Measurements from ENCODE around the gene FTL. TPM values are rescaled to one million over a fixed set of nuclear protein-coding genes. Genes with fewer than 3 reads are reported as not detected.

The FTL gene
- total and polyA plus RNA-seq, 4 donors = 2,528 to 16,395 (median 12,201) TPM

DNA sequence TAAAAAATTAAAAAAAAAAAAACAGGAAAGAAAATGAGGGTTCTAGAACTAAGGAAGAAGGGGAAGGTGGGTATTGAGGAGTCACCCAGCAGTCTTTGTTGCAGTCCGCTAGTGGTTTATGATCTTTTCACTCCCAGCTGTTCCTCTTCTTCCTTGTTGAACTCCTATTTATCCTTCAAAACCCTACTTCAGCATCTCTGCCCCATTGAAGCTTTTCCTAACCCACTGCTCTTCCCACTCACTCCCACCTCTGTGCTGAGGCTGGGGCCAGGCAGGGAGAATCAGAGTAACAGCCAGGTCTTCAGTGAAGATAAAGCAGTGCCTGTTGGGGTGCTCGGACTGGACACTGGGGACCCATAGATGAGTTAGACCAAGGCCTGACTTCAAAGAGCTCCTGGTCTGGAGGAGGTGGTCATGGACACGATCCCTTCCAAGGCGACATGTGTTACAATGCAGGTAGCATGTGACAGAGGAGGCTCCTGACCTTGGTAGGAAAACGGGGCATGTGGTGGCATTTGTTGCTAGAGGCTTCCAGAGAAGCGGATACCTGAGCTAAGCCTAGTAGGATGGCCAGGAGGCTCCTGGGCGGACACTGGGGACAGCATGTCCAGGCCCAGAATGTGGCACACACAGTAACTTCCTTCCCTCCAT lies 40.0 kb downstream of the FTL start:
- H3K9me3 ChIP-seq (ENCODE audit: control insufficient read depth in 4 of 4, low read length in 3 of 4) = no peaks in the 10 kb centered on the region
- H3K4me3 ChIP-seq (ENCODE audit: low read depth in 1 of 3, low read length in 3 of 3) = no peak overlapping the region
- H3K9ac ChIP-seq (ENCODE audit: low read depth in 1 of 2, low read length in 2 of 2) = no peak overlapping the region
- H3K27ac ChIP-seq (ENCODE audit: low read depth in 1 of 2, low read length in 2 of 2) = no peak overlapping the region
- 98% methylated on average over 7 of the region's 7 CpGs for WGBS
- DNase-seq (ENCODE audit: low spot score) = no peak
- no peak for TF ChIP-seq YY1 (IDR thresholded peaks at IDR 0.05)
- TF ChIP-seq FOXA1 (IDR thresholded peaks at IDR 0.05) = no peak
- TF ChIP-seq, protein P1, sequence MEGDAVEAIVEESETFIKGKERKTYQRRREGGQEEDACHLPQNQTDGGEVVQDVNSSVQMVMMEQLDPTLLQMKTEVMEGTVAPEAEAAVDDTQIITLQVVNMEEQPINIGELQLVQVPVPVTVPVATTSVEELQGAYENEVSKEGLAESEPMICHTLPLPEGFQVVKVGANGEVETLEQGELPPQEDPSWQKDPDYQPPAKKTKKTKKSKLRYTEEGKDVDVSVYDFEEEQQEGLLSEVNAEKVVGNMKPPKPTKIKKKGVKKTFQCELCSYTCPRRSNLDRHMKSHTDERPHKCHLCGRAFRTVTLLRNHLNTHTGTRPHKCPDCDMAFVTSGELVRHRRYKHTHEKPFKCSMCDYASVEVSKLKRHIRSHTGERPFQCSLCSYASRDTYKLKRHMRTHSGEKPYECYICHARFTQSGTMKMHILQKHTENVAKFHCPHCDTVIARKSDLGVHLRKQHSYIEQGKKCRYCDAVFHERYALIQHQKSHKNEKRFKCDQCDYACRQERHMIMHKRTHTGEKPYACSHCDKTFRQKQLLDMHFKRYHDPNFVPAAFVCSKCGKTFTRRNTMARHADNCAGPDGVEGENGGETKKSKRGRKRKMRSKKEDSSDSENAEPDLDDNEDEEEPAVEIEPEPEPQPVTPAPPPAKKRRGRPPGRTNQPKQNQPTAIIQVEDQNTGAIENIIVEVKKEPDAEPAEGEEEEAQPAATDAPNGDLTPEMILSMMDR (IDR thresholded peaks at IDR 0.05; ENCODE audit: low read depth, low read length, missing input control) = no peak
- TF ChIP-seq, protein P2, sequence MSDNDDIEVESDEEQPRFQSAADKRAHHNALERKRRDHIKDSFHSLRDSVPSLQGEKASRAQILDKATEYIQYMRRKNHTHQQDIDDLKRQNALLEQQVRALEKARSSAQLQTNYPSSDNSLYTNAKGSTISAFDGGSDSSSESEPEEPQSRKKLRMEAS (IDR thresholded peaks at IDR 0.05) = no peak
- TF ChIP-seq RAD21 (IDR thresholded peaks at IDR 0.05) = no peak
- TF ChIP-seq HNF4G (IDR thresholded peaks at IDR 0.05) = no peak
- TF ChIP-seq SP1 (IDR thresholded peaks at IDR 0.05) = no peak
- TF ChIP-seq, protein P3, sequence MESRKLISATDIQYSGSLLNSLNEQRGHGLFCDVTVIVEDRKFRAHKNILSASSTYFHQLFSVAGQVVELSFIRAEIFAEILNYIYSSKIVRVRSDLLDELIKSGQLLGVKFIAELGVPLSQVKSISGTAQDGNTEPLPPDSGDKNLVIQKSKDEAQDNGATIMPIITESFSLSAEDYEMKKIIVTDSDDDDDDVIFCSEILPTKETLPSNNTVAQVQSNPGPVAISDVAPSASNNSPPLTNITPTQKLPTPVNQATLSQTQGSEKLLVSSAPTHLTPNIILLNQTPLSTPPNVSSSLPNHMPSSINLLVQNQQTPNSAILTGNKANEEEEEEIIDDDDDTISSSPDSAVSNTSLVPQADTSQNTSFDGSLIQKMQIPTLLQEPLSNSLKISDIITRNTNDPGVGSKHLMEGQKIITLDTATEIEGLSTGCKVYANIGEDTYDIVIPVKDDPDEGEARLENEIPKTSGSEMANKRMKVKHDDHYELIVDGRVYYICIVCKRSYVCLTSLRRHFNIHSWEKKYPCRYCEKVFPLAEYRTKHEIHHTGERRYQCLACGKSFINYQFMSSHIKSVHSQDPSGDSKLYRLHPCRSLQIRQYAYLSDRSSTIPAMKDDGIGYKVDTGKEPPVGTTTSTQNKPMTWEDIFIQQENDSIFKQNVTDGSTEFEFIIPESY (IDR thresholded peaks at IDR 0.05) = no peak
- TF ChIP-seq HNF4A (conservative IDR thresholded peaks at IDR 0.05) = no peak
- TF ChIP-seq, protein P4, sequence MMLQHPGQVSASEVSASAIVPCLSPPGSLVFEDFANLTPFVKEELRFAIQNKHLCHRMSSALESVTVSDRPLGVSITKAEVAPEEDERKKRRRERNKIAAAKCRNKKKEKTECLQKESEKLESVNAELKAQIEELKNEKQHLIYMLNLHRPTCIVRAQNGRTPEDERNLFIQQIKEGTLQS (IDR thresholded peaks at IDR 0.05) = no peak
- TF ChIP-seq FOXA2 (IDR thresholded peaks at IDR 0.05) = no peak
- no peak for TF ChIP-seq TAF1 (conservative IDR thresholded peaks at IDR 0.05)
- H3K36me3 ChIP-seq (ENCODE audit: control insufficient read depth in 4 of 4, insufficient read depth in 3 of 4, low read depth in 1 of 4, low read length in 3 of 4) = peaks cover 15 to 47% (median 26%) of the 10 kb centered on the region in 4 donors
- no peaks in the 10 kb centered on the region for H3K27me3 ChIP-seq (ENCODE audit: control insufficient read depth in 4 of 4, insufficient read depth in 4 of 4, low read length in 3 of 4)
- no peaks in the 10 kb centered on the region for H3K4me1 ChIP-seq (ENCODE audit: control insufficient read depth in 4 of 4, insufficient read depth in 4 of 4, low read length in 3 of 4)

DNA sequence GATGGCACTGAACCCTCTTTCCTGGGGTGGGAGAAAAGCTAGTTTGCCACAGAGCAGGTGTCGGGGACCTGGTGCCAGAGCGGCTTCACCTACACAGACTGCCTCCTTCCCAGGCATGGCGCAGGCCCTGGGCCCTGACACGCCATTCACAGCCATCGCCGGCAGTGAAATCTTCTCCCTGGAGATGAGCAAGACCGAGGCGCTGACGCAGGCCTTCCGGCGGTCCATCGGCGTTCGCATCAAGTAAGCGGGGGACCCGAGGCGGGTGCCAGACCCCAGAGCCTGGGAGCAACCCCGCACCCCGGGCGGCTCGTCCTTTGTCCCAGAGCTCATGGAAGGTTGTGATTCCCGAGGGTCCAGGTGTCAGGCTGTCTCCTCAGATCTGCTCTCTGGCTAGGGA lies 41.8 kb downstream of the FTL start:
- Histone ChIP-seq H3K4me3 (ENCODE audit: low read depth in 1 of 3, low read length in 3 of 3) (no peak overlapping the region), H3K27me3 (ENCODE audit: control insufficient read depth in 4 of 4, insufficient read depth in 4 of 4, low read length in 3 of 4) (no peaks in the 10 kb centered on the region), H3K4me1 (ENCODE audit: control insufficient read depth in 4 of 4, insufficient read depth in 4 of 4, low read length in 3 of 4) (no peaks in the 10 kb centered on the region), H3K9me3 (ENCODE audit: control insufficient read depth in 4 of 4, low read length in 3 of 4) (no peaks in the 10 kb centered on the region), H3K9ac (ENCODE audit: low read depth in 1 of 2, low read length in 2 of 2) (no peak overlapping the region), H3K27ac (ENCODE audit: low read depth in 1 of 2, low read length in 2 of 2) (no peak overlapping the region), H3K36me3 (ENCODE audit: control insufficient read depth in 4 of 4, insufficient read depth in 3 of 4, low read depth in 1 of 4, low read length in 3 of 4) (peaks cover 13 to 62% (median 29%) of the 10 kb centered on the region in 4 donors)
- no peak for TF ChIP-seq FOXA1 (IDR thresholded peaks at IDR 0.05)
- TF ChIP-seq EGR1 (IDR thresholded peaks at IDR 0.05; ENCODE audit: low read depth in 2 of 2) = no peak
- TF ChIP-seq JUND (IDR thresholded peaks at IDR 0.05) = no peak
- TF ChIP-seq TAF1 (conservative IDR thresholded peaks at IDR 0.05) = no peak
- TF ChIP-seq, protein P3 (IDR thresholded peaks at IDR 0.05) = no peak
- TF ChIP-seq, protein P2 (IDR thresholded peaks at IDR 0.05) = no peak
- no peak for TF ChIP-seq HNF4G (IDR thresholded peaks at IDR 0.05)
- no peak for TF ChIP-seq RAD21 (IDR thresholded peaks at IDR 0.05)
- TF ChIP-seq YY1 (IDR thresholded peaks at IDR 0.05) = no peak
- TF ChIP-seq NR2F2 (IDR thresholded peaks at IDR 0.05) = no peak
- no peak for TF ChIP-seq RXRA (IDR thresholded peaks at IDR 0.05)
- TF ChIP-seq, protein P4 (IDR thresholded peaks at IDR 0.05) = no peak
- whole genome bisulfite sequencing = 98% methylated on average over 22 of the region's 22 CpGs
- no peak for DNase-seq (ENCODE audit: low spot score)
